HG03039 (cell line): ENCODE measurements around the gene TMEM74B.

ENCODE experiments used
- ATAC-seq: cut with Tn5 transposase; IDR thresholded peaks from one replicate; pipeline ENCODE4 v1.9.1; 2021; ENCODE audit warnings: mild to moderate bottlenecking, moderate library complexity; ENCODE audit not compliant: unreplicated experiment

TMEM74B gene

DNA sequence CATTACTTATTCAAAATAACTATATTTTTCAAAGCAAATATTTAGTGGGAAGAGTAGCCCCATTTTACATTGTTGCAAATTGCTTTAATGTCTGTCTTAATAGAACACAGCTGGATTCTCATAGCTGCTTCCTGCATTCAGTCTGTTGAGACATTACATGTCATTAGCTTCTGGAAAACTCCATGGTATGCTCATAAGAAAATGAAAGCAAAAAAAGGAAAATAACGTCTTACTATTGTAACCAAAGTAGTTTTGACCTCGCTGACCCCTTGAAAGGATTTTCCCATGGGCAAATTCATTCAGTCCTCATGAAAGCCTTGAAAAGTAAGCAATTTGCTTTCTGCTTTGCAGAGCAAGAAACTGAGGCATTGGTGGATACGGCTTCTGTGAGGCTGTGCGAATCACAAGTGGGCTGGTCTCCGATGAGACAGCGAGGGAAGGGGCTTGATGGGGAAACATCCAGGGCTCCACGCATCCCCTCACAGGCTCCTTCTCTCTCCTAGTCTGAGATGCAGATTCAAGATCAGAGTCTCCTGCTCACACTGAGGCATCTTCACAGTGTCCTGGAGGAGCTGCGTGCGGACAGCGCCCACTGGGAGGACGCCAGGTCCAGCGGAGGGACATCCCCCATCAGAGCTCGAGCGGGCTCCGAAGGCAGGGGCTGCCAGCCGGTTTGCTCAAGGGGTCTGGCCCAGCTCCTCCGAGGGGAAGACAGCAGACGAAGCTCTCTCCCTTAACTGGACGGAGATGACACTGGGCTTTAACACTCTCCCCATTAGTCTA lies 21.8 kb upstream of the TMEM74B start:
- no peak for ATAC-seq

DNA sequence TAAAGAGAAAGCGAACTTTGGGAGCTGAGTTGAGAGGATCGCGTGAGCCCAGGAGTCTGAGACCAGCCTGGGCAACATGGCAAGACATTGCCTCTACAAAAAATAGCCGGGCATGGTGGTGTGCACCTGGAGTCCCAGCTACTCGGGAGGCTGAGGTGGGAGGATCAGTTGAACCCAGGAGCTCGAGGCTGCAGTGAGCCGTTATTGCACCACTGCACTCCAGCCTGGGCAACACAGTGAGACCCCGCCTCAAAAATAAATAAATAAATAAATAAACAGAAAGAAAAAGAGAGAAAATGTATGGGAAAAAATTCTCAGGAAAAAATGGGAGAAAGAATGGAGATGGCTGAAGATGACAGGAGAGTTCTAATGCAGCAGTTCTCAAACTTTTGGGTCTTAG lies 21.0 kb upstream of the TMEM74B start:
- no peak for ATAC-seq

DNA sequence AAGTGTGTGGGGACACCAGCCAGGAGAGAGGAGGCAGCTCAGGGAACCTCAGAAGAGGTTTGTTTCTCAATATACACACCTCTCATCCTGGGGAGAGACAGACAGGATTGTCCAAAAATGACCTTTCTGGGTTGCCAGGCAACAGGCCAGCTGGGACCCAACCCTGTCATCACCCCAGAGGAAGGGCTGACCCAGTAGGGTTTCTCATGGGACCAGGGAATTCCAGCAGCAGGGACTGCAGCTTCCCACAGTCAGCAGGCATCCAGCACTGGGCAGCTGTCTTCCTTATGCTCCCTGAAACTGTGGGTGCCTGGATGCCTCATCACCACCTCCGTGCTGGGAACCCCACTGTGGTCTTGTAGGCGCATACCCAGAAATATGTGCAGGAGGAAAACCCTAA lies 19.8 kb upstream of the TMEM74B start:
- no peak for ATAC-seq

DNA sequence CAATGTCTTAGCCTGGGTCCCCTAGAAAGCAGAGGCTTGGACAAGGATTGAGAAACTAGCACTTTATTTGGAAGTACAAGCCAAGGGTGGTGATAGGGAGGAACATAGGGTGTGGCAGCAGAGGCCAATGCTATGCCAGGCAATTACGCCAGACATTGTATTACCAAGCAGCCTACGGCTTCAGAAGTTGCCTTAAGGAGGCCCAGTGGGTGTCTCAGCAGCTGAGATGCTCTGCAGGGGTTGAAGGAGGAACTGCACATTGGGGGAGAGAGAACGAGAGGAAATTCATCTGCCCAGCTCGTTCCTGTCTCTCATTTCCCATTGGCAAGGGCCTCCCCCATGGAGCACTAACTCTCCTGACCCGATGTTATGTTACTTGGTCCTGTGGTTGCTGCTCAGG lies 19.3 kb upstream of the TMEM74B start:
- no peak for ATAC-seq

DNA sequence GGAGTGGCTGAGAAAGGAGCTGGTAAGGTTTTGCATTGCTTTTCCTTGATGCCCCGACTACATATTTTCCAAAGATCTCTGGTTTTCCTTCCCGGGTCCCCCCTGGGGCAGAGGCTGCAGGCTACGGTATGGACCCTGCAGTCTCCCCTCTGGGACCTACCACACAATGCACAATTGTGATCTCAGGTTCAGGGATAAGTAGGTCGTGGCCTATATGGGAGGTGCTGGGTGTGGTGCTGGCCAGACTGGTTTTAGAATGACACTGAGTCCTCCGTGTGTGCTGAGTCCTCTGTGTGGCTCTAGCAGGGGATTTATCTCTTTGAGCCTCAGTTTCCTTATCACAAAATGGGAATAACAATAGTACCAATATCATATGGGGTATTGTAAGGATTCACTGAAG lies 18.8 kb upstream of the TMEM74B start:
- no peak for ATAC-seq

DNA sequence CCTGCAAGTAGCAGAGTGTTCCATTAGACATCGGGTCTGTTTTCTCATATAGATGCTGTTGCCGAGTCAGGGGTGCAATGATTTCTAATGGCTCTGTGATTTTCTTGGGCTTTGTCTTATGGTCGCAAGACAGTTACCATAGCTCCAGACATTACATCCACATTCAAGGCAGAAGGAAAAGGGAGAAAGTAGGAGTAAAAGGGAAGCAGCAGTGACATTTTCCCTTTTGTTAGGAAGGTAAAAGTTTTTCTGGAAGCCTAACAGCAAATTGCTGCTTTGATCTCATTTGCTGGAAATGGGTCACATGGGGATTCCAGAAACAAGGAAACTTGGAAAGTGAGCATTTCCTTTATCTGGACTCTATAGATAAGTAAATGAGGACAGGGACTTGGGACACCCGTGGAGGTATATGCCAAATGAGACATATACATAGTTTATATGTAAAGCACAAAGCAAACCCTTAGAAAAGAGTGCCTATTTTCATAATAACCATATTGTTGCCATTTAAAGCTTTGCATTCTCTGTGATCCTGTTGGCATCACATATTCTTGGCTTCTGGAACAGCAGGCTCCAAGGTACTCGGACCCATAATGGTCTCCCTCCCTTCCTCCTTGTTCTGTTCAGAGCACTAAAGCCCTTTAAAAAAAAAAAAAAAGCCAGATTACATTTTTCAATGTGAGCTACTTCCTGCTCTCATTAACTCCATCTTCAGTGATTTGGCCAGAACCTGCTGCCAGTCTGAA lies 18.2 kb upstream of the TMEM74B start, which contains the start of gene C20orf202:
TSS of gene C20orf202 (plus strand) at position 693 of the 743 bp plus-strand sequence. CDS start 132 bp downstream, outside the sequence.
- ATAC-seq, result no peak

DNA sequence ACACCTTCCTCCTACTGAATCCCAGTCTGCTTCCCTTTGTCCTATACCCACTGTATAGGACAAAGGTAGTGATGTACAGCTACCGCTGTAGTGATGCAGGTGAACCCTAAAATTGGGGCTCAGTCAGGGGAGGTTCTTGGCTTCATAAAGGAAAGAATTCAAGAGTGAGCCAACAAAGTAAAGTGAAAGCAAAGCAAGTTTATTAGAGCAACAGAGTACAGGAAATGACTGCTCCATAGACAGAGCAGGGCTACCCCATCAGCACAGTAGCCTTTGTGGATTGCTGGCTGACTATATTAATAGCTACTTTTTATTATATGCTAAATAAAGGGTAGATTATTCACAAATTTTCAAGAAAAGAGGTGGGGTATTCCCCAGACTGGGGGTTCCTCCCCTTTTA lies 15.2 kb upstream of the TMEM74B start:
- no peak for ATAC-seq

DNA sequence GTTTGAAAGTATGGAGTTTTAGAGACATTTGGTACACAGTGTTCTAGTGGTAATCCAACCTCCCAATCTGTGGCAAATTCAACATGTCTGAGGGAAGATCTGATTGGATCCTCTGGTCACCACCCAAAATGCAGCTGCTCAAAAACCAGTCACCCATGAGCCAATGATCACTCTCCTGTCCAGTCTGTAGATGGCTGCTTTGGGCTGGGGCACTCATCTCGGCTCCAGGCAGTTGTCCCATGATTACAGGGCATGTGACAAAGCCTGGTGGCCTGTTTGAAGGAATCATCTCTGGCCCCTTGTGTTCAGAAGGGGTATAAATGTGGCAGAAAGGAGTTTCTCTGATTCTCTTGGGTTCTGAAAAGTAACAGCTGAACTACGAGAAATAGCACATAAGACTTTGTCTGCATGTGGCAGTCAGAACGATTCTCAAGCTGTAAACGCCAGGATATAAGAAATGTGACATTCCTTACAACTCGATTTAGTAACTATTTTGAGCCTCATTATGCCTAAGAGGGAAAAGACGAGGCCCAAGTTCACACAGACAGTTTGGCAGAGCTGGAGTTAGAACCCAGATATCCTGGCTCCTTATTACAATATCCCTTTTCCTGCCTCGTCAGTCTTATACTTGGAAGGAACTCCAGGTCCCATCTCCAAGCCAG lies 14.6 kb upstream of the TMEM74B start:
- ATAC-seq, result no peak

DNA sequence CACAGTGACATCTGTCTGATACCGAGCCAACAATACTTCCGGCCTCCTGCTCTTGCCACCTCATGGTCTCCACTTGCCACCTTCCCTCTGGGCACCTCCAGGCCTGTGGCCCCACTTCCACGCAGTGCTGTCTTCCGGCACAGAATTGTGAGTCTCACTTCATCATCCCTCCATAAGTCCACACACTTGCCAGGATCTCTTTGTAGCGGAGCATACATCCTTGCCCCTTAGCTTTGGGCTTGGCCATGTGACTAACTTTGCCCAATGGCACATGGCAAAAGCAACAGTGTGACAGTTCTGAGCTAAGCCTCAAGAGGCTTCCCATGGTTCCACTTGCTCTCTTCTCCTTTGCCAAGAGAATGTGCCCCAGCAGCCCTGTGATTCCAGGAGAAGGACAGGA lies 14.0 kb upstream of the TMEM74B start:
- ATAC-seq, result no peak

DNA sequence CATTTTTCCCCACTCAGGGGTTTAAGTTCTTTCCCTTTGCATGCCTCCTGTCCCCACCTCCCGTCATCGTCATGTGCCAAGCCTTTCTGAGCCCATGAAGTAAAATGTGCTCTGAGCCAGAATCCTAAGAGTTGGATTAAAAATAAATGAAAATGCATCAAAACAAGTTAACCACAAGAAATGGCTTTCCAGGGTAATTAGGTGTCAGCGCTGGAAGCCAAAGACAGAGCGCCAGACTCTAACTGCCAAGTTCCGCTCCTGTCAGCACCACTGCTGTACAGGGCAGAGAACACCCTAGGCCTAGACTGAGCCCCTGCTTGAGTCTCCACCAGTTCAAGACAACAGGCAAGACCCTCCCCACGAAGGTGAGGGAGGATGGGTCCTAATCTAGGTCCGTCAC lies 13.0 kb upstream of the TMEM74B start:
- ATAC-seq, result no peak

DNA sequence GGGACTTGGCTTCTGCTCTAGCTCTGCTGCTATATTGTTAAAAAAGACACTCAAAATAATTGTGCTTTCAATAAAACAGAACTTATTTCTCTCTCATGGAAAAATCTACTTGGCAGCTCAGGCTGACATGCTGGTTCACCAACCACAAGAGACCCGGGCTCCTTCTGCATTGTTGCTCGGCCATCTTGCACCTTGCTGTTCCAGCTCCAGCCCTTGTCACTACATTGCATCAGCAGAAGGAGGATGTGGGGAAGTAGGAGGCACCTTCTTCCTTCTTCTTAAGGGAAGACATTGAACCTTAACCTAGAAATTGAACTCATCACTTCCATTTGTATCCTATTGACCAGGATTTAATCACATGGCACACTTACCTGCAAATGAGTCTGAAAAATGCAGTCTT lies 11.9 kb upstream of the TMEM74B start:
- no peak for ATAC-seq

DNA sequence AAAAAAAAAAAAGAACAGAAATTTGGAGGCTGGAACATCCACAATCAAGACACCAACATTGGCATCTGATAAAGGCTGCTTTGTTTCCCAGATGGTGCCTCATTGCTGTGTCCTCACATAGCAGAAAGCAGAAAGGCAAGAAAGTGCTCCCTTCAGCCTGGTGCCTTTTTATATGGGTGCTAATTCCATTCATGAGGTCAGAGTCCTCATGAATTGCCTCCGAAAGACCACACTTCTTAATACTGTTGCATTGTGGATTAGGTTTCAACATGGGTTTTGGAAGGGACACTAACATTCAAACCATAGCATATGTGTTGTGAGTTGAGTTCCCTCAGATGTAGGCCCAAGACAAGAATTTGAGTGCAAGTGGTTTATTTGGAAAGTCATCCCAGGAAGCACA lies 10.4 kb upstream of the TMEM74B start:
- no peak for ATAC-seq

DNA sequence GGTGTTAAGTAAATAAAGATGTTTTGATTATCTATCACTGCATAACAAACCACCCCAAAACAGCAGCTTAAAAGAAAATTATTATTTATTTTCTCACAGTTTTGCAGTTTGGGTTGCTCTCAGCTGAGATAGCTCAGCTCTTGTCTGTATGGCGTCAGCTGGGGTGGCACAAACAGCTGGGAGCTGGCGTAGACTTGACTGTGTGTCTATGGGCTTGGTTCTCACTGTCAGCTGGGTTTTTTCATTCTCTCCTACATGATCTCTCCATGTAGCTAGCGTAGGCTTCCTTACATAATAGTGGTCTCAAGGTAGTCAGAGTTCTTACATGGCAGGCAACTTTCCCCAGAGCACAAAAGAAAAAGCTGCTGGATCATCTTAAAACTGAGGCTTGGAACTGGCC lies 6.5 kb upstream of the TMEM74B start:
- ATAC-seq, result no peak

DNA sequence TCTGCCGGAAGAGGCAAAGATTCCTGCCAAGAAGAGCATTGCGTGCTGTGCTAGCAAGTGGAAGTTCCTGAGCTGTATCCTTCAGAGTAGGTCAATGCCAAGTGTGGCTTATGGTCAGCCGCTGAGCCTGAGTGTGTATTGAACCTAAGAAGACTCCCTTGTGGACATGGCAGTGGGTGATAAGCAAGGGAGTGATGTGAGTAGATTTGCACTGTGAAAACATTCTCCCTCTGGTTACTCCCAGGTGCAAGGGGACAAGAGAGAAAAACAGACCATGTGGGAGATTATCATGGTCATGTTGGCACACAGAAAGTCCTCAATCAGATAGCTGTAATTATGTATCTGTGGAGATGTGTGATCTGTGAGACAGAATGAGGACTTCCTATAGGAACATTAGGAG lies 6.1 kb upstream of the TMEM74B start:
- ATAC-seq, result no peak

DNA sequence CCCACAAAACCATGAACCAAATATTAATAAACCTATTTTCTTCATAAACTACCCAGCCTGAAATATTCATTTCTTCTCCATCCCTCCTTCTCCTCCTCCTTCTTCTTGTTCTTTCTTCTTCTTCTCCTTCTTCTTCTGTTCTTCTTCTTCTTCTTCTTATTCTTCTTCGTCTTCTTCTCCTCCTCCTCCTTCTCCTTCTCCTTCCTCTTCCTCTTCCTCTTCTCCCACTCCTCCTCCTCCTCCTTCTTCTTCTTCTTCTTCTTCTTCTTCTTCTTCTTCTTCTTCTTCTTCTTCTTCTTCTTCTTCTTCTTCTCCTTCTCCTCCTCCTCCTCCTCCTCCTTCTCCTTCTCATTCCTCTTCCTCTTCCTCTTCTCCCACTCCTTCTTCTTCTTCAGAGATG lies 5.0 kb upstream of the TMEM74B start:
- ATAC-seq, result no peak

DNA sequence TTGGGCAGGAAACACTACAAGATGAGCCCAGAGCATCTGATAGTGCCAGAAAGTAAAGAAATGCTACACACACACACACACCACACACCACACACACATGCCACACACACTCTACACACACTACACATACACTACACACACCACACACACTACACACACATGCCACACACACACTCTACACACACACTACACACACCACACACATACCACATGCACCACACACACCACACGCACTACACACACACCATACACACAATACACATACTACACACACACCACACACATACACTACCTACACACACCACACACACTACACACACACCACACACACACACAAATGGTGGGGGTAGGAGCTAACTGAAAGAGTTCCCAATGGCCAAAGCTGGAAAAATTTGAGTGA lies 3.6 kb upstream of the TMEM74B start:
- ATAC-seq, result no peak

DNA sequence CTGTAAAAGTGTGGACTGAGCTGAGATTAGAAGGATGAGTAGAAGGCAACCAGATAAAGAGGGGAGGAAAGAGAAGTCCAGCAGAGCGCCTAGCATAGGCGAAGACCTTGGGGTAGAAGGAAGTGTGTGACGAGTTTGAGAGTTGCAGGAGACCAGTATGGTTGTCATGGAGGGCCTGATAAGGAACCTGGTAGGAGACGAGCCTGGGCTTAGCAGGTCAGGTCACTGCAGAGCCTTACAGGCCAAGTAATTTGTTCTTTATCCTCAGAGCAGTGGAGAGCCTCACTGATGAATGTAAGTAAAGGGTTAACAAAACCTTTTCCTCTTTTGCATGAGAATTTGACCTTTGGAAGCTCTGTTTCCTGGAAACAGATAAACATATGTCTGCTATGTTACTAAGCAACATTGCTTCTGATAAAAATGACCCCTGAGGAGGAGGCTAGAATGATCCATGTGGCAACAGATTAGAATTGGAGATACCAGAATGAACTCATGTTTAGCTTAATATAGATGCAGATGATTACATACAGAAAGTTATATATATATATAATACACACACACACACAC lies 2.9 kb upstream of the TMEM74B start:
- ATAC-seq, result no peak

DNA sequence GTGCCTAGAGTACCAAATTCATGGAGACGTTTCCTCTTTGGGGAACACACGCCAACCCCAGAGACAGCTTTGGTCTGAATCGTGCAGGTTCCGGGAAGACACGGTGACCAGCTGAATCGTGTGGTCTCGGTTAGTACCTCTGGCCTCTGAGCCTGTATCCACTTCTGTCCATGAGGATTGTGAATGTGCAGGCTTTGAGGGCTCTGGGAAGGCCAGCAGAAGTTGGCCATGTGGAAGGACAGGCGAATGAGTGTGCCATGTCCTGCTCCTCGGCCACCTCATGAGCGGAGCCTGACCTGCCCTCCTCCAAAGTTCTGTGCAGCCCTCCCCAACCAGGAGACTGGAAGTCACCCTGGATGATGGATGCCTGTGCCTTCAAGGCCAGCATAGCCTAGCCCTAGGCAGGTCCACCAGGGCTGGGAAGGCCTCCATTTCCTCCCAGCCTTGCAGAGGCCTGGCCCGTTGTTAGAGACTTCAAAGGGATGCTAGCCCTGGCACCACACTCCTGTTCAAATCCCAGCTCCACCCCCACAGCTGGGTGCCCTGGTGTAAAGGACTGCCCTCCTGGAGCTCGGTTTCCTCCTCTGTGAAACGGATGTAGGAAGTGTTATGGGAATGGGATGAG lies 1.7 kb upstream of the TMEM74B start:
- no peak for ATAC-seq

DNA sequence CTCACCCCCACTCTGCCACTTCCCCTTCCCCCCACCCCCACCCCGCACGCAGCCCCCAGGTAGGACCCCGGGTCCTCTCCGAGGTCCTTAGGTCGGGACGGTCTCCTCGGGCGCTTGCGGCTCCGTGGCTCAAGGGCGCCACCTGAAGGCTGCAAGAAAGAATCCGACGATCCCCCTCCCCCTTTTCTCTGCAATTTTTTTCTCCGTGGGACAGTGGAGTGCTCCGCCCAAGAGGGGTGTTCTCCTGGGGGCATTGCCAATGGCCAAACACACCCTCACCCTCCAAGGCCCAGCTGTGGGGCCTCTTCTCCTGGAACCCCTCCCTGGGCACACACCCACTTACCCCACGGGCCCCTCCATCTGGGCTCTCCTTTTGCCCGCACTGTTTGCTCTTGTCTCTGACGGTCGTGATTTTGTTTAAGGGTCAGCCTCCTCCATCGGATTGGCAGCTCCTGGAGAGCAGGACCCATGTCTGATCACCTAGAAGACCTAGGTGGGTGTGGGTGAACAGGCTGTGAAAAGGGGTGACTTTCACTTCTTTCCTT lies 1.1 kb upstream of the TMEM74B start:
- no peak for ATAC-seq

DNA sequence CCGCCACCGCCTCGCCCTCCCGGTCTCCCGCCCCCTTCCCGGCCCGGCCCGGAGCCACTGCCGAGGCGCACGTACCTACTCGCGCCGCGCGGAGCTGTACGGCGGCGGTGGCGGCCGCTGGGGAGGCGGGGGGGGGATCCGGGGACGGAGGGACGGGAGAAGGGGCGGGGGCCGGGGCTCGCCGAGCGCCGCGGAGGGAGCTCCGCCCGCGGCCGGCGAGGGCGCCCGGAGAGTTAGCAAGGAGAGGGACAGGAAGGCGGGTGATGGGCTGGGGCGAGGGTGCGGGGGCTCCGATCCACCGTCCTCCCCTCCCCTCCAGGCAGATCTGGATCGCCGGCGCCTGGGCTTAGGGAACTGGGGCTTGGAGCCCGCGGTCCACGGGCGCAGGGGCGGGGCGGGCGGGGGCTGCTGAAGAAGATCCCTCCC lies 548 bp upstream of the TMEM74B start:
- no peak for ATAC-seq

DNA sequence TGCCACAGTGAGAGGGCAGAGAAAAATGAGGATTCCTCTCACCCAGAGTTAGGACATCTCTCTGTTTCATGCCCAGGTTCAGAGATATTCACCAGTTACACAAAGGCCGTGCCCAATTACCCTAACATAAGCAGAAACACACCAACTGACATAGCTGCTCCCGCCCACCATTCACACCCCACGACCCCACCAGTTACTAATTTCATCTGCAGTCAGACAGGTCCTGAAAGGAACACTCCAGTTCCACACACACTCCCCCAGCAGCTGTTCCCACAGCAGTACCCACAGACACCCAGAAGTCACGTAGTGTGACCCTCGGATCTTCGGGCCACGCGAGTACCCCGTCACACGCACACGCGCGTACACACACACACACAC lies 532 bp downstream of the TMEM74B start:
- no peak for ATAC-seq
